Stimulated activated CD8-positive, alpha-beta memory T cell treated with anti-CD3 and anti-CD28 coated beads, Interleukin-2, amount 100 ng/mL, for 48 hours (primary cell): ENCODE measurements around the gene CUL9.
A peak's percentile ranks its signal among the peaks of the same experiment; 100 is the strongest.

Source experiments
- DNase-seq, 2 donors: peaks; one replicate each; pipeline ENCODE4 v3.0.0-alpha.2; 2020; ENCODE audit warnings: low read depth in 2 of 2

CUL9 gene

DNA sequence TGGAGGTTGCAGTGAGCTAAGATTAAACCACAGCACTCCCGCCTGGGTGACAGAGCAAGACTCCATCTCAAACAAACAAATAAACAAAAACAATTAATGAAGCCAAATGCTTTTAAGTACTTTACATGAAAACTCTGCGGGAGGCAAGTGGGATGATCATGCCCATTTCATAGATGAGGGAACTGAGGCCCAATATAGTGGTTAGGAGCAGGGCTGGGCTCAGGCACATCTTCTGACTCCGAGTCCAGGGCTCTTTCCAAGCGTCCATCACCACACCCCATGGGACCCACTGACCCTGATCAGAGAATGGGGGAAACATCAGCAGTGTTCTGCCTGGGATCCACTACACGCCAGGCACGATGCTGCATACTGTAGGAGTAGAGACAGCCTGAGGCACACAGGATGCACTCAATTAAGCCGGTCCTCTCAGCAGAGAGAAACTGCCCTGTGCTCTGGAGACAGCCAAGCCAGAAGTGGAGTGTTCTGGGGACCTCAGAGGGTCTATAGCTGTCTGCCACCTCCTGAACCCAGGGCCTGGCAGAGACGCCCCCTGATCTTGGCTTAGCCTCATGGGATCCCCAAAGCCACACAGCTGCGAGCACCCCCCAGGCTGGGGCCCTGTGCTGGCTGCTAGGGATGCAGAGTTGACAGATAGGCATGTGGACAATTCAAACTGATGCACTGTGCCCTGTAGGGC is 74.8 kb downstream of the CUL9 start:
- DNase-seq = no peak

DNA sequence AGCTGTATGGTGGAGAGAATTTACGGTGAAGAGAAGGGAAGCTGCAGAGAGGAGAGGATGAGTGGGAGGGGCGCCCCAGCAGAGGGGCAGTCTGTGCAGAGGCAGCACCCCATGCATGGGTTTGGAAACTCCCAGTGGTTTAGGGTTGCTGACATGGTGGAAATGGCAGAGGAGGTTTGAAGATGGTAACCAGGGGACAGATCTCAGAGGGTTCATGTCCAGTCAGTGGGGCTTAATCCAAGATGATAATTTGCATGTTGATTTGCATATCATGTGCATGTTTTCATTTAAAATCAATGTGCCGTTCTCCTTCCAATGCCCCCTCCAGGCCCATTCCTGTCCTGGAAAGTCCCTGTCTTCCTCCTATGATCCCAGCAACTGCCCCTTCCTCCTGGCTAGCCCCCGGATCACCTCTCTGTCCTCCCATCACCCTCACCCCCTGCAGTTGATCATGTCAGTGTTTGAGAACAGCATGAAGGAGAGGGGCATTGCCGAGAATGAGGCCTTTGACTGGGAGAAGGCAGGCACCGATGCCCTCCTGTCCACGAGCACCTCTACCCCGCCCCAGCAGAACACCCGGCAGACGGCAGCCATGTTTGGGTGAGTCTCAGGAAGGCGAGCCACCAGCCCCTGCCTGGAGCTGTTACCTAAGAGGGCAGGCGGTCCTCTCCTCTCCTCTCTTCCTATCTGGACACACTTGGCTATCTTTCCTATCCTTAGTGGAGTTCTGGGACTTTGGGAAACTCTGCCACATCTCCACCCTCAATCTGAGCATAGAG is 75.6 kb downstream of the CUL9 start:
- no peak for DNase-seq

- no peak for DNase-seq
Measured at GRCh38 chr6:43258180-43258579, 76.2 kb downstream of the CUL9 start.

GRCh38 chr6:43258807-43259686 is 77.1 kb downstream of the CUL9 start:
- DNase-seq = no peak

DNA sequence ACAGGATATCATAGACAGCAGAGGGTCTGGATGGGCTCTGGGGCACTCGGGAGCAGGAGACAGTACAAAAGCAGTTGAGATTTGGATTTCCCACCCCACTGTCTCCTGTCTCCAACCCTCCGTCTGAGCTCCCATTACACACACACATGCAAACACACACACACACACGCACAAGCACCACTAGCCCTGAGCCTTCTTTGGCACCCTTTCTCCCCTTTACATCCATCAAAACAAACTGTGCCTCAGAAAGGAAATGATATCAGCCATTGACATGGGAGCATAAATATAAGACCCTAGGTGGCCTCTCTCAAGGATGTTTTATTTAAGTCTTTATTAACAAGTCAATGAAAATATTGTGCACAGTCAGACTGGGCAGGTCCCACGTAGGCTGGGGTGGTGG is 78.8 kb downstream of the CUL9 start:
- no peak for DNase-seq

- DNase-seq = no peak
Measured at GRCh38 chr6:43261198-43261597, 79.2 kb downstream of the CUL9 start.

GRCh38 chr6:43262000-43262779 is 80.2 kb downstream of the CUL9 start:
- DNase-seq = no peak

DNA sequence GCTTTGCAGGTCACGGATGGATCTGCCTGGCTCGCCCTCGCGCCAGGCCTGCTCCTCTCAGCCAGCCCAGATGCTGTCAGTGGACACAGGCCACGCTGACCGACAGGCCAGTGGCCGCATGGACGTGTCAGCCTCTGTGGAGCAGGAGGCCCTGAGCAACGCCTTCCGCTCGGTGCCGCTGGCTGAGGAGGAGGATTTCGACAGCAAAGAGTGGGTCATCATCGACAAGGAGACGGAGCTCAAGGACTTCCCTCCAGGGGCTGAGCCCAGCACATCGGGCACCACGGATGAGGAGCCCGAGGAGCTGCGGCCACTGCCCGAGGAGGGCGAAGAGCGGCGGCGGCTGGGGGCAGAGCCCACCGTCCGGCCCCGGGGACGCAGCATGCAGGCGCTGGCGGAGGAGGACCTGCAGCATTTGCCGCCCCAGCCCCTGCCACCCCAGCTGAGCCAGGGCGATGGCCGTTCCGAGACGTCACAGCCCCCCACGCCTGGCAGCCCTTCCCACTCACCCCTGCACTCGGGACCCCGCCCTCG is 80.9 kb downstream of the CUL9 start:
- DNase-seq = no peak

GRCh38 chr6:43263314-43264178 is 81.5 kb downstream of the CUL9 start:
- peak; percentile 62 to 65 for DNase-seq

DNA sequence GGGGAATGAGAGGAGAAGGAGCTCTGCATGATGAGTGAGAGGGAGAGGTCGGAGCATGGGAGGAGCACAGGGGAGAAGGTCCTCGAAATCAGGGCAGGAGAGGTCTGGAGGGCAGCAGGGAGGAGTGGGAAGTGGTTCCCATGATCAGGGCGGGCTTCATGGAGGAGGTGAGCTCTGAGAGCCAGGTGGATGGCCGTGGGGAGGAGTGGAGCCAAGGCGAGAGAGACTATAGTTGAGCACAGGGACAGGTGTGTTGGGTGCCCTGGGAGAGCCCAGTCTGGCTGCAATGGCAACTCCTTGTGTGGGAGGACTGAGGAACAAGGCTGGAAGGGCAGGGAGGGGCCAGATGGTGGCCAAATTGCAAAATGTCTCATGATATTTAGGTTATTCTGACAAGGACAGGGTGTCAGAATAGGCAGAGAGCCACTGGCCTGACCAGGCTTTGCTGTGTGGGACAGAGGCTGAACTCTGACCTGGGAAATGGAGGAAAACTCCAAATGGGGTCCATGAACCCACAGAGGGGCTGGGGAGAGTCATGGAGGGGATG is 82.7 kb downstream of the CUL9 start:
- no peak for DNase-seq

DNA sequence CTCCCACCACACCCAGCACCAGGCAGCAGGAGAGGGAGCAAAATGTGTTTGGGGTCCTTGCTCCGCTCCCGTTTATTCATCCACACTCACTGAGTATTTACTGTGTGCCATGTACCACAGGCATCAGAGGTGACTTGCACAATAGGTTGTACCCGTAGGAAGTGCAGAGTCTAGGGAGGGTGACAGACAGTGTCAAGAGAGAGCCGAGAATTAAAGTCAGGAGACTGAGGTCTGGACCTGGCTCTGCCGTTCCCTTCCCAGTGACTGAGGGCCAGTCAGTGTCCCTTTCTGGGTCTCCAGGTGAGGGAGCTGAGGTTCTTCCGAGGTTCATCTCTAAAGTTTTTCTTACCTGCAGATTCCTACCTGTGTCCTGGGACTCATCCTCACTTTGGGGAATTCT is 83.6 kb downstream of the CUL9 start:
- DNase-seq = no peak

DNA sequence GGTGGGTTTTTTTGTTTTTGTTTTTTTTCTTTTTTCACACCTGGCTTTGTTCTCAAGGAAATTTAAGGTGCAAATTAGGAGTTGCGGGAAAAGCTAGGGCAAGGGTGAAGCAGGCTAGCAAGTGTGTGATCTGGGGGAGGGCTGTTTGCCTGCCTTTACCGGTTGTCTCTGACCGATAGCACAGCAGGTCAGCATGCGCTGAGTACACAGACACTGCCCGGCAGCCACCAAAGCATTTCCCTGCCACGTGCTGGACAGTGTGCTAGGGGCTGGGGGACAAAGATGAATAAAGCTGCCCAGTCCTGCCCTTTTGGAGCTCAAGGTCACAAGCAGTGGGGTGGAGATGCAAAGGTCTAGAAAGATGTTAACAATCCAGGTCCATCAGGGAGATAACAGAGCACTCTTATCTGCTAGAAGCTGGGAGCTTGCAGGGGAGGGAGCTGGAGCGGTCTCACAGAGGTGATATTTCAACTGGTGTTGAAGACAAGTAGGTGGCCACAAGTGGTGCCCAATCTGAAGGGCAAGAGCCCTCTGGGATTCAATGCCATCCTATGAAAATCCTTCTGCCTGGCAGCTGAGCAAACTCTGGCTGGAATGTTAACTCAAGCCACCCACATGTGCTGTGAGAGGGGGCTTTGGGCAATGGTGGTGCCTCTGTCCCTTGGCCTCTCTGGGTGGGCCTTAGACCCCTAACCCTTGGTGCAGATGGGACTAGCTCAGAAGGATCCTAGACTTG is 85.8 kb downstream of the CUL9 start:
- DNase-seq = no peak

GRCh38 chr6:43268355-43268700 is 86.3 kb downstream of the CUL9 start:
- no peak for DNase-seq

DNA sequence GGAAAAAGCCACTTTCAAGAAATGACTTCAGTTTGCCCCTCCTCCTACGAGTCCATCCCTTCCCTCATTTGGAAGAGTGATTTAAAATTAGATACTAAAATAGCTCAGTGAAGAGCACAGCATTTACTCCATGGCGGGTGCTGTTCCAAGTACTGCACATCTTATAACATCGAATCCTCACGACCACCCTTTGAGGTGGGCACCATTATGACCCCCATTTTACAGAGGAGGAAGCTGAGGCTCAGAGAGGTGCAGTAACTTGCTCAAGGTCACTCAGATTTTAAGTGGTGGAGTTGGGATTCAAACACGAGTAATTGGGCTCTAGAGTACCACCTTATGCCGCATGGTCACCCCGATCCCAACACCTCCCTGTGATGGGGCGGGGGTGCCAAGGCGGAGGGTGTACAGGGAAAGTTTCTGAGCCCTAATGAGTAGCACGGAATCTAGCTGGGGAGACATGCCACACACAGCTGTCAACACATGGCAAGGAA is 86.8 kb downstream of the CUL9 start:
- DNase-seq = no peak

GRCh38 chr6:43269273-43270007 is 87.4 kb downstream of the CUL9 start:
- DNase-seq = peak; percentile 30 to 35

GRCh38 chr6:43271103-43271815 is 89.3 kb downstream of the CUL9 start:
- DNase-seq = no peak

GRCh38 chr6:43271944-43272343 is 89.9 kb downstream of the CUL9 start:
- DNase-seq = no peak

GRCh38 chr6:43273707-43274106 is 91.7 kb downstream of the CUL9 start:
- DNase-seq = no peak
